Measurements from ENCODE around the gene PRRT1. TPM values are rescaled to one million over a fixed set of nuclear protein-coding genes. Genes with fewer than 3 reads are reported as not detected.

Gene PRRT1
- total and polyA plus RNA-seq, 4 donors, result 0.08 to 0.24 (median 0.19) TPM; not detected in 1

GRCh38 chr6:32114796-32115195, 36.9 kb downstream of the PRRT1 start:
- H3K4me3 ChIP-seq (ENCODE audit: low read depth in 1 of 3, low read length in 3 of 3), result no peak overlapping the region
- H3K4me1 ChIP-seq (ENCODE audit: control insufficient read depth in 4 of 4, insufficient read depth in 4 of 4, low read length in 3 of 4), result peaks cover 3 to 27% (median 17%) of the 10 kb centered on the region in 4 donors
- no peak for DNase-seq (ENCODE audit: low spot score)
- H3K36me3 ChIP-seq (ENCODE audit: control insufficient read depth in 4 of 4, insufficient read depth in 3 of 4, low read depth in 1 of 4, low read length in 3 of 4), result peaks cover 13 to 26% (median 18%) of the 10 kb centered on the region in 4 donors
- no peaks in the 10 kb centered on the region for H3K27me3 ChIP-seq (ENCODE audit: control insufficient read depth in 4 of 4, insufficient read depth in 4 of 4, low read length in 3 of 4)
- no peak for TF ChIP-seq RAD21 (IDR thresholded peaks at IDR 0.05)
- no peak for TF ChIP-seq FOXA1 (IDR thresholded peaks at IDR 0.05)
- TF ChIP-seq HNF4A (conservative IDR thresholded peaks at IDR 0.05), result no peak
- no peak for TF ChIP-seq NR2F2 (IDR thresholded peaks at IDR 0.05)
- no peak for TF ChIP-seq MAX (IDR thresholded peaks at IDR 0.05)
- TF ChIP-seq SP1 (IDR thresholded peaks at IDR 0.05), result no peak
- no peak overlapping the region for H3K9ac ChIP-seq (ENCODE audit: low read depth in 1 of 2, low read length in 2 of 2)
- no peak overlapping the region for H3K27ac ChIP-seq (ENCODE audit: low read depth in 1 of 2, low read length in 2 of 2)
- 84% methylated on average over 8 of the region's 8 CpGs for WGBS
- no peaks in the 10 kb centered on the region for H3K9me3 ChIP-seq (ENCODE audit: control insufficient read depth in 4 of 4, low read length in 3 of 4)

GRCh38 chr6:32113386-32114352, 38.1 kb downstream of the PRRT1 start:
- Histone ChIP-seq H3K4me3 (ENCODE audit: low read depth in 1 of 3, low read length in 3 of 3) (no peak overlapping the region), H3K9ac (ENCODE audit: low read depth in 1 of 2, low read length in 2 of 2) (no peak overlapping the region), H3K27ac (ENCODE audit: low read depth in 1 of 2, low read length in 2 of 2) (peak overlapping the region; percentile 35 to 48), H3K4me1 (ENCODE audit: control insufficient read depth in 4 of 4, insufficient read depth in 4 of 4, low read length in 3 of 4) (peaks cover 3 to 15% (median 9%) of the 10 kb centered on the region in 4 donors), H3K27me3 (ENCODE audit: control insufficient read depth in 4 of 4, insufficient read depth in 4 of 4, low read length in 3 of 4) (peaks cover 0 to 2% (median 0%) of the 10 kb centered on the region in 4 donors), H3K9me3 (ENCODE audit: control insufficient read depth in 4 of 4, low read length in 3 of 4) (no peaks in the 10 kb centered on the region), H3K36me3 (ENCODE audit: control insufficient read depth in 4 of 4, insufficient read depth in 3 of 4, low read depth in 1 of 4, low read length in 3 of 4) (peaks cover 13 to 26% (median 18%) of the 10 kb centered on the region in 4 donors)
- TF ChIP-seq YY1 (IDR thresholded peaks at IDR 0.05), result no peak
- TF ChIP-seq FOXA1 (IDR thresholded peaks at IDR 0.05), result no peak
- TF ChIP-seq NR2F2 (IDR thresholded peaks at IDR 0.05), result peak; percentile 78
- TF ChIP-seq HNF4G (IDR thresholded peaks at IDR 0.05), result no peak
- no peak for TF ChIP-seq GABPA (IDR thresholded peaks at IDR 0.05 in 1 of 2, conservative IDR thresholded peaks at IDR 0.05 in 1 of 2)
- TF ChIP-seq, protein P1, sequence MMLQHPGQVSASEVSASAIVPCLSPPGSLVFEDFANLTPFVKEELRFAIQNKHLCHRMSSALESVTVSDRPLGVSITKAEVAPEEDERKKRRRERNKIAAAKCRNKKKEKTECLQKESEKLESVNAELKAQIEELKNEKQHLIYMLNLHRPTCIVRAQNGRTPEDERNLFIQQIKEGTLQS (IDR thresholded peaks at IDR 0.05), result no peak
- no peak for TF ChIP-seq FOXA2 (IDR thresholded peaks at IDR 0.05)
- no peak for TF ChIP-seq HNF4A (conservative IDR thresholded peaks at IDR 0.05)
- TF ChIP-seq RAD21 (IDR thresholded peaks at IDR 0.05), result peak; percentile 47 to 64
- TF ChIP-seq RXRA (IDR thresholded peaks at IDR 0.05), result peak; percentile 29 to 40
- no peak for TF ChIP-seq TAF1 (conservative IDR thresholded peaks at IDR 0.05)
- TF ChIP-seq EGR1 (IDR thresholded peaks at IDR 0.05; ENCODE audit: low read depth in 2 of 2), result no peak
- peak in 1 of 2 donors; percentile 26 for TF ChIP-seq JUND (IDR thresholded peaks at IDR 0.05)
- TF ChIP-seq, protein P2, sequence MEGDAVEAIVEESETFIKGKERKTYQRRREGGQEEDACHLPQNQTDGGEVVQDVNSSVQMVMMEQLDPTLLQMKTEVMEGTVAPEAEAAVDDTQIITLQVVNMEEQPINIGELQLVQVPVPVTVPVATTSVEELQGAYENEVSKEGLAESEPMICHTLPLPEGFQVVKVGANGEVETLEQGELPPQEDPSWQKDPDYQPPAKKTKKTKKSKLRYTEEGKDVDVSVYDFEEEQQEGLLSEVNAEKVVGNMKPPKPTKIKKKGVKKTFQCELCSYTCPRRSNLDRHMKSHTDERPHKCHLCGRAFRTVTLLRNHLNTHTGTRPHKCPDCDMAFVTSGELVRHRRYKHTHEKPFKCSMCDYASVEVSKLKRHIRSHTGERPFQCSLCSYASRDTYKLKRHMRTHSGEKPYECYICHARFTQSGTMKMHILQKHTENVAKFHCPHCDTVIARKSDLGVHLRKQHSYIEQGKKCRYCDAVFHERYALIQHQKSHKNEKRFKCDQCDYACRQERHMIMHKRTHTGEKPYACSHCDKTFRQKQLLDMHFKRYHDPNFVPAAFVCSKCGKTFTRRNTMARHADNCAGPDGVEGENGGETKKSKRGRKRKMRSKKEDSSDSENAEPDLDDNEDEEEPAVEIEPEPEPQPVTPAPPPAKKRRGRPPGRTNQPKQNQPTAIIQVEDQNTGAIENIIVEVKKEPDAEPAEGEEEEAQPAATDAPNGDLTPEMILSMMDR (IDR thresholded peaks at IDR 0.05; ENCODE audit: low read depth, low read length, missing input control), result peak; percentile 21
- TF ChIP-seq SP1 (IDR thresholded peaks at IDR 0.05), result peak; percentile 39
- no peak for TF ChIP-seq MAX (IDR thresholded peaks at IDR 0.05)
- TF ChIP-seq, protein P3, sequence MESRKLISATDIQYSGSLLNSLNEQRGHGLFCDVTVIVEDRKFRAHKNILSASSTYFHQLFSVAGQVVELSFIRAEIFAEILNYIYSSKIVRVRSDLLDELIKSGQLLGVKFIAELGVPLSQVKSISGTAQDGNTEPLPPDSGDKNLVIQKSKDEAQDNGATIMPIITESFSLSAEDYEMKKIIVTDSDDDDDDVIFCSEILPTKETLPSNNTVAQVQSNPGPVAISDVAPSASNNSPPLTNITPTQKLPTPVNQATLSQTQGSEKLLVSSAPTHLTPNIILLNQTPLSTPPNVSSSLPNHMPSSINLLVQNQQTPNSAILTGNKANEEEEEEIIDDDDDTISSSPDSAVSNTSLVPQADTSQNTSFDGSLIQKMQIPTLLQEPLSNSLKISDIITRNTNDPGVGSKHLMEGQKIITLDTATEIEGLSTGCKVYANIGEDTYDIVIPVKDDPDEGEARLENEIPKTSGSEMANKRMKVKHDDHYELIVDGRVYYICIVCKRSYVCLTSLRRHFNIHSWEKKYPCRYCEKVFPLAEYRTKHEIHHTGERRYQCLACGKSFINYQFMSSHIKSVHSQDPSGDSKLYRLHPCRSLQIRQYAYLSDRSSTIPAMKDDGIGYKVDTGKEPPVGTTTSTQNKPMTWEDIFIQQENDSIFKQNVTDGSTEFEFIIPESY (IDR thresholded peaks at IDR 0.05), result no peak
- TF ChIP-seq REST (IDR thresholded peaks at IDR 0.05), result no peak
- WGBS, result 79% methylated on average over 9 of the region's 9 CpGs
- no peak for DNase-seq (ENCODE audit: low spot score)

All from liver (tissue), 9 donors.